HK-2 (cell line): ENCODE data around the gene SCFD2.
"Not testable (repeated sequence)": the region's sequence is repeated elsewhere in the genome, so short reads cannot be mapped to it uniquely, and the experiment has no call there.

Experiments used
- DNase-seq: peaks from one replicate; pipeline ENCODE4 v3.0.0-alpha.2; 2018; ENCODE audit not compliant: unreplicated experiment

SCFD2 gene

DNA sequence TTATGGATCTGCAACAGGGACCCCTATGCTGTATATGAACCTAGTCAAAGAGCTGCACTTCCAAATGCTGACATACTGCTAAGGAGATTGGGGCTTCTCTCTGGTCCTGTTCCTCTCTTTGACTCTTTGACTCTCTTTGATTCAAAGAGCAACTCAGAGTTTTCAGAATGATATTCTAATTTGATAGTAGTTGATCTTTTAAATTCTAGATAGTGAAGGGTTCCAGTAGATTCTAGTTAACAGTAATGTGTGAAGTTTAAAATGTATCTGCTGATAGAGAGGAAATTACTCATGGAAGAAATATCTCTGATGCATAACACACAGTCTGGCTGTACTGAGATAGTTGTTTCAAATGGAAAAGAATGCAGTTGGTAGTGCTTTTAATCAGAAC lies 264.7 kb downstream of the SCFD2 start:
- no peak for DNase-seq

- no peak for DNase-seq
These were observed 265.2 kb downstream of the SCFD2 start for GRCh38 chr4:53100501-53101190.

- DNase-seq = no peak
These were observed 267.2 kb downstream of the SCFD2 start for GRCh38 chr4:53098681-53099121.

DNA sequence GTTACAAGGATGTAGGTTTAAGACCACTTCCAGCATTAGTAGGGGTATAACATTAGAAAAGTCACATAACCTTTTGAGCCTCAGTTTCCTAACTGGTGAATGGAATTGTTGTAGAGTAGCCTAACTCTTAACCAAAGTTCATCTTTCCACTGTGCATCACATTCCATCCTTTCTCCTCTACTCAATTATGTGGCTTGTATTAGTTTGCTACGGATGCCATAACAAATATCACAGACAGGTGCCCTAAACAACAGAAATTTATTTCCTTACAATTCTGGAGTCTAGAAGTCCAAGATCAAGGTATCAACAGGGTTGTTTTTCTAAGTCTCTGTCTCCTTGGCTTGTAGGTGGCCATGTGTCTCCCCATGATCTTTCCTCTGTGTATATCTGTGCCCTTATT lies 271.8 kb downstream of the SCFD2 start:
- DNase-seq = no peak

GRCh38 chr4:53089936-53090729 lies 275.7 kb downstream of the SCFD2 start:
- no peak for DNase-seq

DNA sequence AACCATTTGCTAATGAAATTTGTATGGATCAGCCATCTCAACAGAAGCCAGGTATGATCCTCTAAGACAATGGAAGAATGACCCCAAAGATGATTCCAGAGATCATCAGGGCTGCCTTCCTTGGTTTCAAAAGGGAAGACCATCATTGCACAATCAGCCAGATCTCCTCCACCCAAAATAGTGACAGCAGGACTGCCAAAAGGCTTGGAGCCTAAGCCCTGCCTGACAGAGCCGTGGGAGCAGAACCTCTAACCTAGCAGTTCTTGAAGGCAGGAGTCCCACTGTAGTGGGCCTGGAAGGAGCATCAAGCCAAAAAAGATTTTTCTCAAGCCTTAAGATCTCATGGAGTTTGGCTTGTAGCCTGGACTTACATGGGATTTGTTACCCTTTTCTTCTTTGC lies 277.7 kb downstream of the SCFD2 start:
- no peak for DNase-seq

DNA sequence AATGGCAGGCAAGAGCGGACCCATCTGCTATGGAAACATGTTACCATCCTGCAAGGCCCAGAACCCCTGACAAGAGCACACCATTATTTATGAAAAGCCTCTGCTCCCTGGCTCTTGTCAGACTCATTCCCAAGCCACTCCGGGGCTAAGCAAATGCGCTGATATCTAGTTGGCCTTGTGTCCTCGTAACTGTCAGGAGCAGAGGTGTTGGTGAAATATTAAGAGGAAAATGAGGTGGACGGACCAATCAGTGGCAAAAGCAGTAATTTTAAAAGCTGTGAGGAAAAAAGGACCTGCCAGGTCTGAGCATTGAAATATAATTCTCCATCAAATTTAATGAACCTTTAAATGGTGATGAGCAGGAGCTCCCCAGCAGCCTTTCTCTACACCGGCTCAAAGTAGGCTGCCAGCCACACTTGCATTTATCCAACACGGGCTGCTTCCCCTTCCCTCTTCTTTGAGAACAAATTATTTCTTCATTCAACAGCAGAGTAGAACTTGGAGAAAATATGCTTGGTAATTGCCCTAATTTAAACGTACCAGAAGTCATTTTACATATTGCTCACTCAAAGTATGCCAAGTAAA lies 289.4 kb downstream of the SCFD2 start:
- no peak for DNase-seq

- DNase-seq = no peak
These were observed 290.6 kb downstream of the SCFD2 start for GRCh38 chr4:53075162-53075785.

DNA sequence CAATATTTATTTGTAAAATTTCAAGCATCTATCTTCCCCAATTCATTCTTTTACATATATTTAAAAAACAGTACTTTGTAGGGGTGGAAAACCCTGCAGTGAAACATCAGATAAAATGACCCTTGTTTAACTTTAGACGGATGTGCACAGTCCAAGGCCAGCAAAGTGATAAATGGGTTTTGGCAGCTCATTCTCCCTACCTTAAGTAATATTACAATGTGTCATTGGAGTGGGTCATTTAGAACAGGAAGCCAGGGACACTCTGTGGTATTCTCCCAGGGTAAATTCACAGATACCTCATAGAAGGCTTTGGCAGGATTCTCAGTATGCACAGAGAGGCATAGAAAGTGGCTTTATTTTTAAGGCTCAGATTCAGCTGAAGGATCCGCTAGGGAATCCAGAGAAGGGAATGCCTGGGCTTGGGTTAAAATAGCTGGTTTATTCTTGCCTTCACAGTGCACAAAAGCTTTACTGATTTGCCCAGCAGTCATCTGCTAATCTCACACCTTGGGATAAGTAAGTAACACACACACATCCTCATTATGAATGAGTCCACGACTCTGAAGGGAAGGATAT lies 297.0 kb downstream of the SCFD2 start:
- no peak for DNase-seq

GRCh38 chr4:53067125-53067802 lies 298.6 kb downstream of the SCFD2 start:
- DNase-seq = no peak

DNA sequence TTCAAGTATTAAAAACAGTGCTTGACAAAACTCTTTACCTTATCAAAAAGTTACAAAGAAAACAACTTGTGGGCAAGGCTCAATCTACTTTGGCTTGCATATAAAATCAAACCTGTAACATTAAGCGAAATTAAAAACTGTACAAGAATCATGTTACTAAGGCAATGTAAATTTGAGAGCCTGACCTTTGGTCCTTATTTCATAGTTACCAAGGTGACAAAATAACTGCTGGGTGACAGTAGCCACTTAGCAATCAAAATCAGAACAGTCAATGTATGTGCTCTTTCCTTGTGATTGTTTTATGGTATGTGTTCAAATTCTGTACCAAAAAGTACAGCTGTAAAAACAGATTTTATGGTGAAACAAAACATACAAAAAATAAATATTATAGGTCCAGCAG lies 299.7 kb downstream of the SCFD2 start:
- DNase-seq = no peak

- no peak for DNase-seq
These were observed 301.3 kb downstream of the SCFD2 start for GRCh38 chr4:53064609-53065008.

DNA sequence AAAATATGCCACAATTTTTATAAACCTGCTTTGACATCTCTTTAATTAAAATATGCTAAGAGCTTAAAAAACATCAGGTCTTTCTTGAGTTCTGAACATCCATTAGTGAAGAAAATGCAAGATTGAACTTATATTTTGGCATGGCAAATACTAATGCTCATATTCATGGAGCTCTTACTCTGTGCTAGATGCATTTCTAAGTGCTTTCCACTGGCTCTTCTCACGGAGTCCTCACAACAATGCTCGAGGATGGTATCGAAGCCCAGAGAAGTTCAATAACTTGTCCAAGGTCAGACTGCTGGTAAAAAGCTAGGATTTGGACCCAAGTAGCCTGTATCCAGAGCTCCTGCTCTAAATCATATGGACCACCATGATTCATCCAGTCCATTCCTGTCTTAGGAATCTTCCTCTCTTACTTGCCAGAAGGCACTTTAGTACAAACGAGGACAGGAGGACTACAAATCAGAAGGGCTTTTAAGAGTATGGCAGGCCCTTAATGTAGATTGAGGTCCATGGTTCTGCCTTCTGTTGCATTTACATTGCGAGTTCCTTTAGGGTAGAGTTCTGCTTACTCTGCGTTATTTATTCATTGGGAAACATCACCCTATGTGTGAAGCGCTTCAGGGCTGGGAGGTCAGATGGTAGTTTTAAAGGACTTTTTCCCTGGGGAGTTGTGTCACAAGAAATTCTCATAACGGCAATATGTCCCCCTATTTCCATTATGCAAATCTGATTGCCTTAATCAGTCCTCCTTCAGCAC lies 304.6 kb downstream of the SCFD2 start:
- no peak for DNase-seq

GRCh38 chr4:53060278-53060677 lies 305.6 kb downstream of the SCFD2 start:
- DNase-seq = no peak

- DNase-seq = no peak
These were observed 306.0 kb downstream of the SCFD2 start for GRCh38 chr4:53059871-53060270.

DNA sequence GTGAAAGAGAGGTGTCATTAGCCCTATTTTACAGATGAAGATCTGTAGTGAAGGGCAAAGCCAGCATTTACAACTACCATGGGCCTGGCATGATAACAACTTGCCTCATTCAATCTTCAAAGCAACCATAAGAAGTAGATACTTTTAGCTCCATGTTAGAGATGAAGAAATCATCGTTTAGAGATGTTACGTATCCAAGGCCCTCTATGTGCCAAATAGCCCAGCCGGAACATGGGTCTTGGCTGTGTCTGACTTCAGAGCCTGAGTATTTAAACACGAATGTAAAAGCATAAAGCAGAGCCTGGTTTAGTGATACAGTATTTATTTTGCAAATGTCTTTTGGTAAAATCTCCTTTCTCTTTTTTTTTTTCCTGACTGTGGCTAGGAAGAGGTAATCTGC lies 306.6 kb downstream of the SCFD2 start:
- no peak for DNase-seq

GRCh38 chr4:53057679-53058078 lies 308.2 kb downstream of the SCFD2 start:
- DNase-seq = no peak

DNA sequence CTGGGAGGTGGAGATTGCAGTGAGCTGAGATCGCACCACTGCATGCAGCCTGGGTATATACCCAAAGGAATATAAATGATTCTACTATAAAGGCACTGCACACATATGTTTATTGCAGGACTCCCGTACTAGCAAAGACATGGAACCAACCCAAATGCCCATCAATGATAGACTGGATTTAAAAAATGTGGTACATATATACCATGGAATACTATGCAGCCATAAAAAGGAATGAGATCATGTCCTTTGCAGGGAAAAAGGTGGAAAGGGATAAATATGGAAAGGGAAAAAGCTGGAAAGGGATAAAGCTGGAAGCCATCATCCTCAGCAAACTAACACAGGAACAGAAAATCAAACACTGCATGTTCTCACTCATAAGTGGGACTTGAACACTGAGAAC lies 308.8 kb downstream of the SCFD2 start:
- DNase-seq = not testable (repeated sequence)

DNA sequence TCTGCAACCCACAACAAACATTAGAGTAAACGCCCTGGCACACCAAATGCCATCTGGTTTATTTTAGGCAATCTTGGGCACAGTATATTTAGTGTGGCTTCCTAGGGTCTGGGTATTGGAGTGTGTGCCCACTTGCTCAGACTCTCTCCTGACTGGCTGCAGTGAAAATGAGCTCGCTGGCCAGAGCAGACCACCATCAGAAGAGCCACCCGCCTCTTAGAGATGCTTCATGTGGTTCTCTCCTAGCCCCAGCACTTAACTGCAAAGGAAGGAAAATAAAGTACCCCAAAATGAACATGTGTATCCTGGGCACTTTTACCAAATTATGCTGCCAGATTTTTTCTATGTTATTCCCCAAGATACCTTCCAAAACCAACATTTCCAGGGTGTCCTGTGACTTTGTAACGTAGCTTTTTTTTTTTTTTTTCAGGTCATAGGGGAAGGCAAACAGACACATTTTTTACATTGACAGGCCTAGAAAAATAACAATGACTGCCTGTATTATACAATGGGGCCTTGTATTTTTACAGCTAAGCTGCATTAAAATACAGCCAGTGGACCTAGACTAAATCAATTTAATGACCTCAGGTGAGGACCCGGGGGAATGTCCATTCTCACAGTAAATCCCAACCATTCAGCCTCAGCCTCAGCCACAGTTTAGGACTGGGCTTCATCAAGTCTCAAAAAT lies 310.0 kb downstream of the SCFD2 start:
- no peak for DNase-seq

DNA sequence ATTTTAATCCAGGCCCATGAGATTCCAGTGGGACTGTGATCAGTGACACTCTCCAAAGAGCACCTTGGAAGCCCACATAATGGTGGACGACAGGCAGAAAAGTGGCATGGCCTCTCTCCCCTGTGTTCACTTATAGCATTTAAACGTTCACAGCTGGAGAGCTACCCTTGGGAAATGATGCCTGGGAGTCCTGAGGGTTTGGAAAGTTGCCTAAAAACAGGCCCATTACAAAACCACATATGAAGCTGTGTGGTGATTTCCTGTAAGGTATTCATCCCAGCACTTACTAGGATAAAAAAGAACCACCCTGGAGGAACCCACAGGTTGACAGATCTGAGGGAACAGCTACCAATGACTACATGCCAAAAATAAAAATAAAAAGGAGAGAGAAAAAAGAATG lies 310.6 kb downstream of the SCFD2 start:
- DNase-seq = no peak
